Stimulated activated CD4-positive, alpha-beta T cell treated with anti-CD3 and anti-CD28 coated beads, Interleukin-2, amount 100 ng/mL, for 4 hours (primary cell): ENCODE data around the gene ERC2.

Source experiments
- DNase-seq: peaks from one replicate; pipeline ENCODE4 v3.0.0-alpha.2; 2020; ENCODE audit warnings: low read depth

Gene ERC2

GRCh38 chr3:55616803-55617202 lies 851.5 kb downstream of the ERC2 start:
- no peak for DNase-seq

DNA sequence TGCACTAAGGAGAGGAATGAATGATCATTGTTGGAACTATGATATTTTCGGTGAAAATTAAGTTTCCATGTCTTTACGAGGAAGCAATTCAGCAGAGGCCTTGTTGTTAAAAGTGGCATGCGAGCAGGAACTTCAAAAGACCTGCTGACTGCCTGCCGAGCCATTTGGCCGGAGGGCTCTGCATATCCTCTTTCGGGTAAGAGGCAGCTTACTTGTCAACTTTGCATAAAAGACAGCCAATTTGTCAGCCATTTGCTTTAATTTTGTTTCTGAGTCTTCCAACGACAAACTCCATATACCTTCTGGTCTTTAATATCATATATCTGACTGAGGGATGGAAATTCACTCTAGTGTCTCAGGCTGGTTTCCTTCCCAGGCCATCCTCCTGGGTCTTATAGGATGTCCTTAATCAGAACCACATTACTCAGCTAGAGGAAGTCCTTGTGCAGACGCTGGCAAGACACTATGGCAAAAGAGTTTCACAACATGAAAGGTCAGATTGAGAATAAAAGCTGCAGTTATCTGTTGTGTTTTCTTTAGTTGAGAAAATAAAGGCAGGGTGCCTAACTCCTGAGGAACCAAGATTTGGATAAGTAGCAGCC lies 852.5 kb downstream of the ERC2 start:
- no peak for DNase-seq

DNA sequence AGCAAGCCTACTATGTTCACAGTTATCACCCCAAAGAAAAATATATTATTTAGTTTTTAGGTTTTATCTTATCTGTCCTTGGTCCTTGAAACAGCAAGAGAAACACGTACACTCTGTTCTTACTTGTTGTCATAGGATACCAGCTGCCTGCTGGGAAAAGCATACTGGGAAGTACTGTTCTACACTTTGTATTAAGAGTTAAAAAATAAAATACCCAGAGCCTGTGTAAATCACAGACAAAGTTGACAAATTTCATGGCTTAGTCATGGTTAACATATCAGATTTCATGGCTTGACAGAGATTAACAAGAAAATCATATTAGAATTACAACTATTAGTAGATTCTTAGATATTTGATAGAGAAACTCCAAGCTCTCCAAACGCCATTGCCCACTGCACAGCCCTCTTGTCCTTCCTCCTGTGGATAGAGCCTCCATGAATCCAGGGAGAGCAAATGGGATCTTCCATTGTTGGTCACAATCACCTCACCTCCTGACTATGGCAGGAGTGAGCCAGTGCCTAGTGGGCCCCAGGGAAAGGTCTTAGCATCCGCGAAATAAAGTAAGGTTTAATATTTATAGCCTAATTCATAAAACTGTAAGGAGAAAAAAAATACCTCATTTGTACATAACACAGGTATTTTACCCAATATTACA lies 853.1 kb downstream of the ERC2 start:
- no peak for DNase-seq

GRCh38 chr3:55611121-55611520 lies 857.1 kb downstream of the ERC2 start:
- no peak for DNase-seq

GRCh38 chr3:55609230-55609827 lies 858.9 kb downstream of the ERC2 start:
- DNase-seq: no peak

DNA sequence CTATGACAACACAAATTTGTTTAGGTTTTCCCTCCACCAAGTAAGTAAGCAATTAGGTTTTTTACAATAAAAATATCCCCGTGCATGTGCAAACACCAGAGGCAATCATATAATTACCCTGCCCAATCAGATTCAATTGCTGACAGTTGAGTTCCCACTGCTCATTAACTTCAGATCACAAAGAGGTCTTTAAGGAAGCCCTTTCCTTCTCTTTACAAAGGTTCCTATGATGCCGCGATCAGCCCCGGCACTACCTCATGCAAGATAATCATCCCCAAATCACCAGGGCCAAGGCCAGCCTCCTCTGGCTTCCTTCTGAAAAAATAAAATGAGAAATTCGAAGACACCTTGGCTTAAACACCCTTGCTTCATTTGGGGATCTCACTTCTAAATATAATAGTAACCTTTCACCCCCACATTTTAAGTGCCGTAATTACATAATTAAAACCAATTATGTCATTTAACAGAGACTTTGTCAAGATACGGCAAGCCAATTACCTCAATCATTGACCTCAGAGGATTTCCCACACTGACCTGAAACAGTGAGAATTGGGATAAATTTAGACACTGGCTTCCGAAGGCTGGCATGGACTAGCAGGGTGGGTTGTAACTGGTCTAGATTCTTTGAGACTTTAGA lies 859.8 kb downstream of the ERC2 start:
- no peak for DNase-seq

GRCh38 chr3:55607844-55608243 lies 860.4 kb downstream of the ERC2 start:
- no peak for DNase-seq

- no peak for DNase-seq
These were observed 861.1 kb downstream of the ERC2 start for GRCh38 chr3:55607175-55607574.

DNA sequence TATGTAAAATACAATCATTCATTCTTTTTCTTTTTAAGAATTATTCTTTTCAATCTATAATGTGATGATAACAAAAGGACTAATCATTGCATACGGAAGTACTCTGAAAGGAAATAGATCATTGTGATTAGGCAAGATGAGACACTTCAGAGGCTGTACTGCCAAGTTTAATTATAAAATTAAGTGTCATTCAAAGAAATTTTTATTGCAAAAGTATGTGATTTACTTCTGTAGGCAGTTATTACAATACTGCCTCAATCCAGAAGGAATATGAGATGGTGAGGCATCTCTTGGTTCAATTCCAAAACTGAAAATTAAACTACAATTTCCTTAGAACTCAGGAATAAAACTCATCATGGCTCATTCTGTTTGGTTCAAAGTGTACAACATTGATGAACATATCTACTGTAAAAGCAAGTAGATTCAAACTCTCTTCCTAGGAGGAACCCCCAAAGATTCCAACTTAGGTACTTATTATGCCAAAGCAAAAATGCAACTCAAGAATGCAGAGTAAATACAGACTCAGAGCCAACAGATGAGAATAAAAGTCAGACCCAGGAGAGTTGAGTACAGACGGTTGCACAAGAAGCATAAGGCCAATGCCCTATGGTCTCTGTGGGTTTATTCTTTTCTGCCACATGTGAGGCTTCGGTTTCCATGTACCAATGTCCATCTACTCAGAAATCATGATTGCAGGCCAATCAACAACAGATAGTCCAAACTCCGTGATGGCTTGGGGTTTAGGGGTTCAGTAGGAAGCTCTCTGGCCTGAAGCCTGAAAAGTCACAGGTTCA lies 862.6 kb downstream of the ERC2 start:
- no peak for DNase-seq

DNA sequence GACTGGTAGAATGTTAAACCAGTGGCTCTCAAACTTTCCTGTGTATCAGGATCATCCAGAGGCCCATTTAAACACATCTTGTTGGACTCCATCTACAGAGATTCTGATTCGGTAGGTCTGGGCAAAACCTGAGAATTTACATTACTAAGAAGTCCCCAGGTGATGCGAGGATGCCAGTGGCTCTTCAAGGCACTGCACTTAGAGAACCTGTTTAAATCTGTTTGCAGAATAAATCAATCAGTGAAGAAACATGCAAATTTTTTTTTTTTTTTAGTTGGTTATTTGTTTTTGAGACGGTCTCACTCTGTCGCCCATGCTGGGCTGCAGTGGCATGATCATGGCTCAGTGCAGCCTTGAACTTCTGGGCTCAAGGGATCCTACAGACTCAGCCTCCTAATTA lies 863.4 kb downstream of the ERC2 start:
- no peak for DNase-seq

GRCh38 chr3:55604402-55604801 lies 863.9 kb downstream of the ERC2 start:
- no peak for DNase-seq

- DNase-seq: no peak
These were observed 866.7 kb downstream of the ERC2 start for GRCh38 chr3:55601366-55602080.

DNA sequence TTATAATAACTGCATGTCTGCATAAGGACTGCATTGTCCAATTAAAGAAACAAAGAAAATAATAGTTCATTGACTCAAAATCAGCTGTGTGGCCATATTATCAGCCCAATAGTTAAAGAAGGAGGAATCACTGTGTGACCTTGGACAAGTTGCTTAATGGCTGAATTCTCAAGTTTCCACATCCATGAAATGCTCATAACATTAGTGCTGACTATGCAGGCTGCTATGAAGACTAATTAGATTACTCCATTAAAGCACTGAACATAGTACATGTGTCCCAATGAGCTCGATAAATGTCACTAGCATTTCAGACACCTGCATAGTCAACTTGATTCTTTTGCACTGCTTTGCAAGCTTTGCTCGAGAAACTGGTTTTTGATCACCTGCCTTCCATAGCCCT lies 870.0 kb downstream of the ERC2 start:
- DNase-seq: no peak

DNA sequence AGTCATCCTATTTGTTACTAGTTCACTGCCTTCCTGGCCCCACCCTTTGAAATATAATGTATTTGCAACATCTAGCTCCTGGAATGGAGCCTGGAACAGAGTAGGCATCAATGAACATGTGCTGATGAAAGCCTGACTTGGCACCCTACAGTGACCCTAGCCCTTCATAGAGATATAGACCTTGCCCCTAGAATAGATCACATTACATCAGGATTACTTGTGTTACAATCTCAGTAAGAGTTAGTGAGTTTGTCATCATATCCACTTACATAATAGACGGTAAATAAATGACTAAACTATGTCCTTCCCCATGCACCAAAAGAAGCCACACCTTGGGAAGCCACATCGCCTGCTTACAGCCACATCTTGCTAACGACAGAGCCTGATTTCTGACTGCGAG lies 870.6 kb downstream of the ERC2 start:
- no peak for DNase-seq

- DNase-seq: no peak
These were observed 872.1 kb downstream of the ERC2 start for GRCh38 chr3:55596212-55596611.

DNA sequence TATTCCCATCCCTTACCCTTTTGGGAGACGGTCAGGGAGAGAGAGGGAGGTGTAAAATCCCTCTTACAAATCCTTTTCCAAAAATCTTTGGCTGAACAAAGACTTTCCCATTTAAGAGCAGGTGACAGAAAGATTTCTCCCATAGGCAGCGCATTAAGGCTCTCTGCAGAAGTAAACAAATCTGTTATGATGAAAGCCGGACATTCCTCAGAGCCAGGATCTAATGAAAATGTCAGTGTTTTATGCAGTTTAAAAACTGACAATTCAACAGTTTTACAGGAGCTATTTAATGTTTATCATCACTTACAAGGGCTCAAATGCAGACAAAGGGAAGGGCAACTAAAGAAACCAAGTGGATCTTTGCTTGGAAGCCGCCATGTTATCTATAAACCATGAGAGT lies 872.8 kb downstream of the ERC2 start:
- DNase-seq: no peak

DNA sequence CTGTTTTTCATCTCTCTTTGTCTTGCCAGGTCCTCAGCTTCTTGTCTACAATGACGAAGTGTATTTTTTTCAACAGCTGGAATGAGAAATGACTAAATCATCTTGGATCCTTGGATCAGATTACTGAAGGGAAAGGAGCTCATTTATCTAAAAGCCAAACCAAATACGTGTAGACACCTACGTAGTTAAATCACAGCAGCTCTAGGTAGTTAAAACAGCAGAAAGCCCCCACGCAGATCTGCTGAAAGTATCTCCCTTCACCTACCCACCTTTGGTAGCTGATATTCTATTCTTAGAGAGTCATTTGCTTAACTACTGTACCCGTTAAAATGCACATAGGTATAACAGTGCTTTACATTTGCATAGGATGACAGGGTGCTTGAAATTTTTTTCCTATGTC lies 875.7 kb downstream of the ERC2 start:
- DNase-seq: no peak

DNA sequence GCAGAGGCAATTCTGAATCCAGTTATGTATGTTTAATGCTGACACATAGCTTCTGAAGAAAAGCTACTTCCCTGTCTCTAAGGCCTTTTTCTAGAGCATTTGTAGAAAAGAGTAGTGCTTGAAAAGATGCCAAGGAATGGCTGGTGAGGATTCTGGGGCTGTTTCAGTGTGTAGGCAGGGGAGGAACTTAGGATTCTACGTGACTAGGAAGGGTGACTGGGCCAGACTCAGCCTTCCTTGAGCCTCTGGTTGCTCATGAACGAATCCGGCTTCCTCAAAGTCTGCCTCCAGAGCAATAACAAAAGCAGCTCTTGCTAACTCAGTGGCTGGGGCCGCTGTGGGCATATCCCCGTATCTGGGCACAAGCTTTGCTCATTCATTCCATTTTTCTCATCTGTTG lies 876.4 kb downstream of the ERC2 start:
- no peak for DNase-seq

- no peak for DNase-seq
These were observed 880.0 kb downstream of the ERC2 start for GRCh38 chr3:55588146-55588765.

GRCh38 chr3:55585856-55586255 lies 882.4 kb downstream of the ERC2 start:
- DNase-seq: no peak

DNA sequence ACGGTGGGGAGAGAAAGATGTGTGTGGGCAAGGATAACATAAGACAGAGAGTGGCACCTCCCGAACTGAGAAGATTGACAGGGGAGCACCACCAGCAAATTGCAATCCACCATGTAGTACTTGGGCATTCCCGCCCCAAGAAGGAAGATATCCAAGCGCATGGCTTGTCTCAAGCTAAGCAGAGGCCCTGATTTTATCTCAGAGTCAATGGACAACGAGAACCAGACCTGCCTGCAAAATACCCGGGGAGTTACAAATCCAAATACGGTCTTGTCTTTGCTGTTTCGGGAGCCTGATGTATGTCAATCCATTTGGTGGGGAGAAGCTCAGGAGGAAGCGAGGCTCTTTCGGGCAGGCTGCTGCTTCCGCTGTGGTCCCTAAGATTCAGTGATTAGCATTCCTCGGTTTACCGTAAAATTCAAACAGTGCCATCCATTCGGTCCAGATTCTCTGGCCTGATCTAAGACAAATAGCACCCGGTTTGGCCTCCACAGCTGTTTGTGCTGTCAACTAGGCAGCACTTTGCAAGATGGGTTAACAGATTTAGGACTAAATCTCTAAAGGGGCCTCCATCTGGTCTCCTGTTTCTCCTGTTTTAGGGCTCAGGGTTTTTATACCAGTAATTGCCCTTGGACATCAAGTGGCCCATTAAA lies 883.4 kb downstream of the ERC2 start:
- DNase-seq: no peak
